GM23248 (cell line): Measurements from ENCODE around the gene CFAP210.

ENCODE experiments used
- EZH2 ChIP-seq: fragments of 200-600 bp; sonication (generic); IDR thresholded peaks from 2 replicates; pipeline ENCODE4 v1.6.1; 2018; ENCODE audit warnings: antibody characterized with exemption, mild to moderate bottlenecking; ENCODE audit not compliant: insufficient read depth, poor library complexity, severe bottlenecking
- EZH2phosphoT487 ChIP-seq: fragments of 200-600 bp; sonication (generic); IDR thresholded peaks from 2 replicates; pipeline ENCODE4 v1.6.1; 2018; ENCODE audit warnings: antibody characterized with exemption, moderate library complexity, mild to moderate bottlenecking, low read depth; ENCODE audit not compliant: insufficient read depth

DNA sequence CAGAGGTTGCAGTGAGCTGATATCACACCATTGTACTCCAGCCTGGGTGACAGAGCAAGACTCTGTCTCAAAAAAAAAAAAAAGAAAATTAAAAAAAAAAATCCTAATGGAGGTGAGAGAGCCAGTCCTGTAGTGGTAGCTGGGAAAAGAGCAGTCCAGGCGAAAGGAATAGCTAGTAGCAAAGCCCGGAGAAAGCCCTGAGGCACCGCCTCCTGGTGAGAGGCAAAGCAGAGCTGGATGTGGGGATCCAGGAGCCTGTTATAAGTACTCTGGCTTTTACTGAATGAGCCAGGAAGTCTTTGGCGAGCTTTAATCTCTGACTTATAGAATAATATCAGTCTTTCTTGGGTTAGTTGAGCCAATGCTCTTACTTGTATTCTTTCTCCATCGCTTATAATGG lies 32.9 kb upstream of the CFAP210 start:
- no peak for TF ChIP-seq EZH2phosphoT487
- no peak for TF ChIP-seq EZH2
